M059J (cell line): ENCODE results near the gene LIN7C. TPM values are rescaled to one million over a fixed set of nuclear protein-coding genes. Genes with fewer than 3 reads are reported as not detected.

Experiments used
- DNase-seq: peaks from one replicate; pipeline ENCODE4 v3.0.0-alpha.2; 2012; ENCODE audit warnings: low read depth
- total RNA-seq: library from RNA; depleted of rRNA; stranded (reverse); fragments of >200 nt; shearing (Covaris generic); gene quantifications from 2 replicates; pipeline ENCODE4 v1.2.3, GENCODE V29; 2014

The LIN7C gene
- total RNA-seq, 1 experiment from 2014 or later, result 68.4 TPM

DNA sequence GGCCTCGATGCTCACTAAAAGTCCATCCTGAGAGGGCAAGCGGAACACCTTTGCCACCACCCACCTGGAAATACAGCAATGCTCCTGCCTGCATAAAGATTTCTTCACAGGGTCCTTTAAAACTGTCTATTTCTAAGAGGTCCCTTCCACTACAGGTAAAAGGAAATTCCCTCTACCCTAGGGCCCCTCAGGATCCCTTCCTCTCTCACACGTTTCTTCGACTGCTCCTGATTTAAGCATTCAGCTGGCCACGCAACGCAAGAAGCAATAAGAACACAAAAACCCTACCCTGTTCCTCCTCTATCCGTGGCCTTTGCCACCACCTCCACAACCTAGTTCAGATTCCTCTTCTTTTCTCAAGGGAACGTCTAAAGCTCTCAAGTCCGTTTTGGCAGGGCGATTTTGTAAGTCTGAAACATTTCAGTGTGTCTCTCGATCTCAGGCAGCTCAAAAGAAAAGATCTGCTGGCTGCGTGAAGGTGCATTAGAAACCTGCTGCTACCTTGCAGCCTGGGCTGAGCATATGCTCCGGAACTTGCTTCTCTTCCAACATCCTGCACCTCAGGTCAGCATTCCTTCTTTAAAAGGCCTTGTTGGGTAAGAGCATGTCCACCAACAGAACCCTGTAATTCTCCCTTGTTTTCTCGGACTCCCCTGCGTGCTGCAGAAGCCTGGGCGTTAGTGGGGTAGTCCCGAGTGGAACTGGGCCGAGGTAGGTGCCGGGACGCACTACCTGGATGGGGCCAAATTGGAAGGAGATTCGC is 35.6 kb downstream of the LIN7C start:
- DNase-seq, result peak; percentile 58

DNA sequence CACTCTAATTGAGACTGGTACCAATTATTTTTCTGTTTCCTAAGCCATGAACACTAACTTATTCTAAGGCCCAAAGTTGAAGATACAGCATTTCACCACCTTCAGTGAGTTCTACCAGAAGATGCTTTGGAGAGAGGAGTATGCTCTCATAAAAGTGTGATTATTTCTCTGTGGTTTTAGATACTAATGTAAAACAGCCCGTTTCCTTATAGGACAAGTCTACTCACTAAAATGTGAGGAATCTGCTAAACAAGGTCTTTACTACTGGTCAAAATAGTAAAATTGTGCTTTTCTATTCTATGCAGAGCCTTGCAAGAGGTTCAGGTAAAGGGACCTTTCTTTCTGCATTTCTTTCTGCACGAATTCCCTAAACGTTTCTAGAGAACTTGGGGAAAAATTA is 36.4 kb downstream of the LIN7C start:
- DNase-seq, result no peak

DNA sequence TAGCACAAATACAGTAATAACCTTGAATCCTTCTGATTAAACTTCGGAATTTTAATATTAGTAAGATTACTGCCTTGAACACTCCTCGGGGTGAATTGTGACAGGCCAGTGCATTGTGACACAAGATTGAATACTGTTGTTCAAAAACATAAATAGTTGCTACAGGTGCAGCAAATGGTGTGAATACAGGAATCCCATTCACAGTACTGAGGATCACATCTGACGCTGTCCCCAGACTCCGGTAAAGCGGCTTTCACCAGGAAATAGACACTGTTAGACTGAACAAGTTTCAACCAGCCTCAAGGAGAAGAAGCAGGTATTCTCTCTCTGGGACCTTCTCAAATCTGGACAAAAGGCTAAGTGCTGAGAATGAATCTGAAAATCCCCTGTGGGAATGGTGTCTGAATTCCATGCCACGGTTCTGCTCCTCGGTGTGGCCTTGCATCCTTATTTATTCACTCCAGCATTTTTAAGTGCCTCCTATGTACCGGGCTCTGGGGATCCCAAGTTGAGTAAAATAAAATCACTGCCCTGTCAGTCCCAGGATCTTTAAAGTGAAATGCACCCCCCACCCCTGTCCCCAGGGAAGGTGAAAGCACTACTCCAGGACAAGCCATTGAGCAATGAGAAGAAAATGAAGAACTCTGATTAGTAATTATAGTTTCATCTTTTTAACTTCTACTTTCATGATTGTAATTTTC is 37.4 kb downstream of the LIN7C start:
- peak; percentile 40 for DNase-seq

DNA sequence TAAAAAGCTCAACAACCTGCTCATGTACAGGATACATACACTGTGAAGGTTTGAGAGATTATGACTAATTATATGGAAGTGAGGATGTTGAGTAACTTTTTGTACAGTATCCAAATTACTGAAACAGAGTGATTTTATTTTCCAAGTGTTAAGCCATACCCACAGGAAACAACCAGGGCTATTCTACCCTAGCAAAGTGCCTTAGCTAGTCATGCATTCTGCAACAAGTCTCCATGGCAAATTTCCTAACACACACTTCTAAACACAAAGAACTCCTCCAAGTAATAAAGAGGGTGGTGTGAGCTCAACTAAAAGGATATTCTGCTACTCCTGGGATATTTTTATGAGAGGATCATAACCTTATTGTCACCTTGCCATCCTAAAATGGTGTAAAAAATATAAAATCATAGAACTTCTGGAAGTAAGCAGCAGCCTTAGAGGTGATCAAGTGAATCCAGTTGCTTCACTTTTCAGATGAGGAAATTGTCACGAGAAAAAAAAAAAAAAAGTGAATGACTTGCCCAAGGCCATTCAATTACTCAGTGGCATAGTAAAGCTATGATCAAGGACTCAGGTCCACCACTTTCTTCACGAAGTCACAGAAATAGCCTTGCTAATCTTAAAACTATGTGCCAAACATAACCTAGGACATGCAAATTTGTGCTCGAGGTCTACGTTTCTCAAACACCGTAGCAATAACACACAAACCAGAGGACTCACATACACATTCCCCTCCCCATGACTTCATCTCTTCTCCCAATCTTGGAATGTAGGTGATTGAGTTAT is 38.2 kb downstream of the LIN7C start:
- peak; percentile 97 for DNase-seq

DNA sequence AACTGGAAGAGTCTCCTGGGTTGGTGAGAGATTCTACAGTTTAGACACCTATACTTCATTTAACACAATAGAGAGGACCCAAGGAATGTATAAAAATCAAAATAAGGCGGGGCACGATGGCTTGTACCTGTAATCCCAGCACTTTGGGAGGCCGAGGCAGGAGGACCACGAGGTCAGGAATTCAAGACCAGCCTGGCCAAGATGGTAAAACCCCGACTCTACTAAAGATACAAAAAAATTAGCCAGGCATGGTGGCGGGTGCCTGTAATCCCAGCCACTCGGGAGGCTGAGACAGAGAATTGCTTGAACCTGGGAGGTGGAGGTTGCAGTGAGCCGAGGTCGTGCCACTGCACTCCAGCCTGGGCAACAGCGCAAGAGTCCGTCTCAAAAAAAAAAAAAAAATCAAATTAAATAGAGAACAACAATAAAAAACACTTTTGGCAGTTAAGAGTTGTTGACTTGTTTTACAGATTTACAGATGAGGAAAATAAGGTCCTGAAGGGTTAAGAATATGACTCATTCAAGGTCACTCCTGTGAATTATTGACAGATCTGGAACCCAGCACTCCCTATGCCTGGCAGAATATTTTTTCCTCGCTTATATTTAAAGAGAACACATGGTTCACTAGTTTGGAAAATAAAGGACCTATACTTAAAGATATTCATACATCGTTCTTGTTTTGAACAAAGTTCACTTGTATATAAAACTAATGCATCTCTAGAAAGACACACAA is 39.2 kb downstream of the LIN7C start:
- no peak for DNase-seq

DNA sequence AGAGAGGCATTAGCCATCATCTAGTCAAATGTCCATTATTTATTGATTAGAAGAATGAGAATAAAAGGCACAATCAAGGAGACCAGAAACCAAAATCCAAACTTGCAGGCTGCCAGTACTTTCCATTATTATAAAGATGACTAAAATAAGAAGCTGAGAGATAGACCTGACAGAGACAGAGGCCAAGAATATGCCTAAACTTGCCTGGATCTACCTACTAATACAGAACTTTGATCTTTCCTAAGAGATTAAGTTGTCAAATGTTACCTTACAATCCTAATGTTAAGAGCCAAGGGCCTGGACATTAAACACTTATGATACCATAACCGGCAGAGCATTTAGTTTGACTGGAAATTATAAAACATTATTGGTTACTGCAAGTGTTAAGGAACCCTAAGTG is 40.2 kb downstream of the LIN7C start:
- no peak for DNase-seq

DNA sequence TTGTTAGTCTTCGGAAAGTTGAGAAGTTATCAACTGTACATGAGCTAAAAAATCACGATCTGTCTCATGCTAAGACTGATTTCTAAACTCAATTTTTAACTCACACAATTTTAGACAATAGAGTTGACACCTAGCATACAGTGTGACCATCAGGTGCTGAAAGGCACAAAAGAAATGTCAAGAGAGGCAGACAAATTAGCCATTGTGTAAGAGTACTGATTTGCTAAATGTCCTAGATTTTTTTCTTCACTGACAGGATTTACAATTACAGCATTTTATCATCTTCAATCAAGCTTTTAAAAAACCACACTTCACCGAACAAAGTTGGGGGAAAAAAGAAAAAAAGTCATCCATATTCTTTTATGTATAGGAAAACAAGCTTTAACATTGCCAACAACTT is 40.9 kb downstream of the LIN7C start:
- DNase-seq, result no peak

DNA sequence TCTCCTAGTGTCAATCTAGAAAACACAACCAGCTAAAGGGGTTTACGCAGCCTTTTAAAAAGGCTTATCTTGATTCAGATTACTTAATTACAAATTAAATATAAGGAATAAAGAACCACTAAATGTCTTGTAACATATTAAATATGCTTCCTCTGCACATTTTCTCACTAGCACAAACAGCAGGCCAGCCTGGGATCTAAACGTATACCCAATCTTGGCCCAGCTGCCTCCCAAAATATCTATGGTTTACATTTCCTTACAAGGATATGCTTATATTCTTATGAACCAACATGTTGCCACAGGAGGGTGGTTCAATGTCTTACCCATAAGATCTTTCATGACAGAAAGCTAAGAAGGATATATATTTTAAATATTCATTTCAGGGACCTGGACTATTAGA is 41.7 kb downstream of the LIN7C start:
- no peak for DNase-seq

DNA sequence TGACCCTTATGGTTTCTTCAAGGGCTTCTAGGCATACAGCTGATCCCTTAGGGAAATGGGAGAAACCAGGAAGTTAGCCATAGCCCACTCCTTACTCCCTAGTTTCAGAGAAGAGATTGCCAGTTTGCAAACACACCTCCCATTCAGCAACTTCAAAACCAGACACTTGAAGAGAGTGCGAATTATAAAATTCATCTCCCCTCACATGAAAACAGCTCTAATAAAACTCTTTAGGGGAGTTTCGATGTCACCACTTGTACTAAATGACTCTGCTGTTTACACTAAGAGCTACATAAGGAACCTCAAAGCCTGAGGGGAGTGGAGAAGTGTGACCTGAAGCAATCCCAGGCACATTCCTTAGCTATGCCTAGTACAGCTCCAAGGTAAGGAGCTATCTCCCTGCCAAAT is 42.3 kb downstream of the LIN7C start:
- peak; percentile 97 for DNase-seq

DNA sequence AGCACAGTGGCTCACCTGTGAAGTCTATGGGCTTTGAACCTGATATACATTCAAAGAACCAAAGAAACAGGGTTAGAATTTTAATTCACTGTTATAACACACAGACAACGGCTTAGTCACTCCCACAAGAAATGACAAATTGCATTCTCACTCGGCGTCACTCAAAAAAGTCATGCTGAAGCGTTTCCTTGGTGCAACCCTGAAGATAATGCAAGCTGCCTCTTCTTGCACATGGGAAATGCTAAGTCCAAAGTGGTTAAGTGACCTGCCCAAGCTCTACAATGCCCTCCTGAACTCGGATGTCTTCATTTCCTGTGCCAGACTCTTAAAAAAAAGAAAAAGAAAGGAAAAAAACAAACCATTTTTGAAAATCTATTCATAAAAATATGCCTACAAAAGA is 44.0 kb downstream of the LIN7C start:
- peak; percentile 87 for DNase-seq

DNA sequence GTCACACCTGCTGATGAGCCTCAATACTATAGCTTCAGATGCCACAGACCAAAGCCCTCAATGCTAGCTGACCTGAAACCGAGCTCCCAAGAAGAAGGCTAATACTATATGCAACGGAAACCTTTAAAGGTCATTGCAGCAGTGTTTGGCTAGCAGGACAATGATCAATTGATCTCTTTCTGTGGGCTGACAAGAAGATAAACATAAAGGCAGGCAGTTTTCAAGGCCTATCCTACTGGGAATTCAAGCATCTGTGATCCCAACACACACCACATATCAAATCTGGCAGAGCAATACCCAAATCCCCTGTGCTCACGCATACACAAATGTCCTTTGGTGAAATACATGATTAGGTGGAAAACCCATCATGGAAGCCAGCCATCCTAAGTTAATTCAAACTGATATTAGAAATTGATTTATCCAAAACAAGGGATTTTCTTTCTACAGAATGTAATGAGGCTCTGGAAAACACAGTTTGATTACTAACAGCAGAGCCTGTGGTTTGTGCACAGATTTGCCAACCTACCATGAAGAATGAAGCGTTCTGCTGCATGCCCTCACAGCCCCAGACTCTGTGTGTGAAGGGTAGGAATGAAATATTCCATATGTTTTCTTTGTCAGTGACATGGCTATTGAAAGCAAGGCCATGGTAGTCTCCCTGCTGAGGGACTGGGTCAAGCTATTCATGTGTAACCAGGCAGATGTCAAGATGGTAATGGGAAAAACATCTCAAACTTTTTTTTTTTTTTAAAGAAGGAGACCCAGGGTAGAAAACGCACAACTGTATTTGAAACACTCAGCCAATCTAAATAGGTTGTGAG is 46.2 kb downstream of the LIN7C start:
- no peak for DNase-seq

DNA sequence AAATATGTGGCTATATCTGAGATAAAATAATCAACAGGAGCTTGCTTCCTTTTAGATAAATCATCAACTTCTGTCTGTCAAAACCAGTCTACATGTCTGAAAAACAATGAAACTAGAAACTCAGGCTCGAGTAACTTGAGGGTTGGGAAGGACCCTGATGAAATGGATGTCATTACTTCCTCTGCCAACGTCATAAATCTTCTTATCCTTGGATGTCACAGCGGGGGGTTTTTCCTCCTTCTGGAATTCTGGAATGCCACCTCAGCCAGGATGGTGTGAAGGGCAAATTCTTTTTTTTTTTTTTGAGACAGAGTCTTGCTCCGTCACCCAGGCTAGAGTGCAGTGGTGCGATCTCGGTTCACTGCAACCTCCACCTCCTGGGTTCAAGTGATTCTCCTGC is 47.4 kb downstream of the LIN7C start:
- DNase-seq, result peak; percentile 74

DNA sequence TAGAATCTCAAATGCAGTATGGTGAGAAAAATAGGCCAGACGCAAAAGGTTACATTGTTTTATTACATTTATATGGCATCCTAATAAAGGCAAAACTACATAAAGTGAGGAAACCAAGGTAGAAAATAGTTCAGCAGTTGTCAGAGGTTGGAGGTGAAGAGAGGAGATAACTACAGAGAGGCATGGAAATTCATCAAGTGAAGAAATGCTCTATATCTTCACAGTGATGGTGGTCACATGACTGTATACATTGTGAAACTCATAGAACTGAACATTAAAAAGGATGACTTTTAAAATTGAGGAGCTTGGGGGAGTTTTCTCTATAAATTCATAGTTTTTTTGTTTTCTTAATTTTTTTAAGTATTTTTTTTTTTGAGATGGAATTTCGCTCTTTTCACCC is 48.4 kb downstream of the LIN7C start:
- no peak for DNase-seq

DNA sequence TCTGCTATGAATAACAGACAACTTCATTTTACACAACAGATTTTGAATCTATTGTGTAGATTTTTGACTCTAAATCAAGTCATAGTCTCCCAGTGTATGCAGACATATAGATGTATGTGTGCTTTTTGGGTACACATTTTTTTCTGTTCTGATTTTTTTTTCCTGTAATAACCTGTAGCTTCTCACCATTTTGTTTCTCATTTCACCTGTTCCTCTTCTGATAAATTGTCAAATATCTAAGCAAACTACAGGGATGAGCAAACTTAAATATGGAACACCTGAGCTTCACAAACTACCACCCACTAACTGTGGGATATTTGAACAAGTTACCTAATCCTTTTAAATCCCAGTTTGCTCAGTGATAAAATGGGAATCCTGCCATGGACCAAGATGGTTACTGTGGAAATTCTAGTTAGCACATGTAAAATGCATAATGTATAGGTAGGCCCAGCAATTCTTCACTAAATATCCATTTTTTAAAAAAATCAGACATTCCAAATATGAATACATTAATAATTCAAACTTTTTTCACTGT is 49.7 kb downstream of the LIN7C start:
- DNase-seq, result no peak

DNA sequence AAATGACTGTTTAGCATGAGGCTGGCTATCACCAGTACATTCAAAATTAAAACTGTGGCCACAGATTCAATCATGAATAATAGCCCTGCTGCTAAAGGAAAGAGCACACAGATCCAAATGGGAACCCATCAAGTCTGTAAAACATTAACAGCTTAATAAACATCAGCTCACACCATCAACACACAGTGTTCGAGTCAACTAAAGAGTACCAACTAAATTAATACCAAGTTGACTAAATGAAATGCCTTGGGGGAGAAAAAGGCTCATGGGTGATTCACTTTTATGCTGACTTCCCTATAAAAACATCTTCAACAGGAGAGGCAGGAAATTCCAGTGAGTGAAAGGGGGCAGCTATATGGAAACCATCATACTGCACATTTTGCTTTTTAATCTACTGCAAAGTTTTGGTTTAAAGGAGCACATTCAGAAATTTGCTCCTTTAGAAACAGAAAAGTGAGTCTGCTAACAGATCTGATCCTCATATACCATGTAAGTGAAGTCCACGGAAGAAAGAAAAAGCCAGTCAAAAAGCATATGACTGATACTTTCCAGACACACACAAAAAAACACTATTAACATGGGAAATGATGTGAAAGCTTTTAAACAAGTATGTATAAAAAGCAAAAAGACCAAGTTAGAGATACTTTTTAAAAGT is 50.3 kb downstream of the LIN7C start:
- DNase-seq, result peak; percentile 89

DNA sequence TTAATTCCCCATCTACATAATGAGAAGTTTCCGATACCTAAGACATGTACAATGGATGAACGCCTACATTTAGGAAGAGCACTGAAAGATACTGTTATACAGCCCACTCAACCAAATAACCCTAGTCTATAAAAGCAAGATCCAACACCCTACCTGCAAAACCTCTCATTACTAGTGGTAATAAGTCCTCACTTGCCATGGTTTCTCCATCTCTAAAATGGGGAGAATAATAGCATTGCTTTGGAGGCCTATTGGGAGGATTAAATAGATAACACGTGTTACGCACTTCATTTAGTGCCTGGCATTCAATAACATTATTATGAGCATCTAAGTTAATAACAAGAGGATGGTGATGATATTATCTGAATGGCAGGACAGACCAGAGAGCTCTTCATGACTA is 50.9 kb downstream of the LIN7C start:
- no peak for DNase-seq

DNA sequence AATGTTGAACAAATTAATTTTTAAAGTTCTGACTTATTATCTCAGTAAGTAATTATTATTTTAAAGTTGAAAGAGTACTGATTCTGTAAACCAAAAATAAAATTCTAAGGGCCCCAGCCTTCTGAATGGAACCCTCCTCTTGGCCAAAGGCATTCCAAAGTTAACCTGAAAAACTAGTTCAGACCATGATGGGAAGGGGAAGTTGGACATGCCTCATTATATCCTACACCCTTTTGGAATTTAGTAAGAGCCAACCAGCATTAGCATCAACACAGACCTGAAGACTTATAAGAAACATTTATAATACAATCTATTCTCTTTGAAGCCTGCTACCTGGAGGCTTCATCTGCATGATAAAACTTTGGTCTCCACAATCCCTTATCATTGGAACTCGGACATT is 52.9 kb downstream of the LIN7C start:
- no peak for DNase-seq

DNA sequence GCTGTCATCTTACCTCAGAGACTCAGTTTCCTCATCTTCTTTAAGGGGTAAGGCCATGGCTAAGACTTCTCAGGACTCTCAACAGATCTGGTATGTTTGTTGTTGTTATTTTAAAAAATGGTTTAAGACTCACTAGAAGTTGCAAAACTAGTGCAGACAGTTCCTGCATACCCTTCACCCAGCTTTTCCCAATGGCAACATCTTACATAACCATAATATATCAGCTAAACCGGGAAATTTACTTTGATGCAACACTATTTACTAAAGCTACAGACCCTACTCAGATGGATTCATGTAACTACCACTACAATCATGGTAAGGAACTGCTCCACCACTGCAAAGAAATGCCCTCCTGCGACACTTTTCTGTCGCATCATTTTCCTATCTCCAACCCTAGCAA is 54.4 kb downstream of the LIN7C start:
- no peak for DNase-seq

DNA sequence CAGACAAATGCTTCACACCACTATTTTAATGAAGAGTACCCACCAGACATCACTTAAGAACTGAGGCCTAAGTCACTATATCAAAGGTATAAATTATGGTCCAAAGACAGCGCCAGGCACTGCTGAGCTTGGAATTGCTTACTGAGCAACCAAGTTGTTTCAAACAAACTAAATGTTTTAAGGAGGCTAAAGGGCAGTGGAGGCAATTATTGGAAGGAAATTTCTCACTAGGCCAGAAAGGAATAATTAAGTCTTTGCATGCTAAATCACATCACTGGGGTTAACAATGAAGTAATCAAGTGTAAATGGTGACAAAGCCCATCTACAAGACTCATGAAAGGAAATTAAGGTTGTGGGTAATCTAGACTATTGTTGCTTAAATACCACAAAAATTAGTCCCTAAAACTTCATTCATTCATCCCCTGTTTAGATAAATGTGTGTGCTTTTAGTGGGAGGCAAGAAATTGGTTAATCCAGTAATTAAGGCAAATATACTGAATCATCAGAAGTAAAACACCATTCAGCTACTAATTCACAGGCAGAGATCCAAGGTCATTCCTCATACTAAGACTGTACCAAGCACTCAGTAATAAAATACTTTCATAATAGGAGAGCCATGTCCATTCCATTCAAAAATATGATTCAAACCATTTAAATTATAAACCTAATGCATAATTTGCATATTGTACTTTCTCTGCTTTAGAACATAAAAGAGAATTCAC is 55.2 kb downstream of the LIN7C start:
- peak; percentile 53 for DNase-seq

DNA sequence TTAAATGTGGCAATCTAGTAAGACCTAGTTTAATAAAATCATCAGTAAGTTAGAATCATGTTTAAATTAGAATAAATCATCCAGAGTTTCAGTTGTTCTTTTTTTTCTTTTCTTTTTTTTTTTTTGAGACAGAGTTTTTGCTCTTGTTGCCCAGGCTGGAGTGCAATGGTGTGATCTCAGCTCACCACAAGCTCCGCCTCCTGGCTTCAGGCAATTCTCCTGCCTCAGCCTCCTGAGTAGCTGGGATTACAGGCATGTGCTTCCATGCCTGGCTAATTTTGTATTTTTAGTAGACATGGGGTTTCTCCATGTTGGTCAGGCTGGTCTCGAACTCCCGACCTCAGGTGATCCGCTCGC is 58.4 kb downstream of the LIN7C start:
- DNase-seq, result peak; percentile 83
